WTC11 (cell line): ENCODE results near the gene NR3C2. TPM values are rescaled to one million over a fixed set of nuclear protein-coding genes. Genes with fewer than 3 reads are reported as not detected.
A peak's percentile ranks its signal among the peaks of the same experiment; 100 is the strongest.

Source experiments
- ATAC-seq: fragments of 200-7000 bp; cut with Tn5 transposase; 2 replicates; pipeline ENCODE4 v1.10.0; 2021; ENCODE audit warnings: mild to moderate bottlenecking, moderate library complexity
- CTCF ChIA-PET: fragments of 300-600 bp; sonication (Branson Sonifier 250); formaldehyde crosslinking; loops from one replicate; lab custom pipeline; 2021; ENCODE audit warnings: antibody characterized with exemption; lab: Charles Lee
- POLR2A ChIA-PET: fragments of 350-600 bp; sonication (Branson Sonifier 250); formaldehyde crosslinking; loops from one replicate; lab custom pipeline; 2021; ENCODE audit warnings: antibody characterized with exemption; lab: Charles Lee
- DNase-seq: peaks from one replicate; pipeline ENCODE4 v3.0.0; 2021; ENCODE audit warnings: low spot score
- H3K27ac Mint-ChIP-seq: 2 replicates; pipeline ENCODE4 v1.8.0; 2021; ENCODE audit warnings: mixed read lengths
- H3K27me3 Mint-ChIP-seq: 2 replicates; pipeline ENCODE4 v1.8.0; 2021; ENCODE audit warnings: low read depth, mild to moderate bottlenecking, moderate library complexity, mixed read lengths
- H3K36me3 Mint-ChIP-seq: 2 replicates; pipeline ENCODE4 v1.8.0; 2021; ENCODE audit warnings: mixed read lengths
- H3K4me1 Mint-ChIP-seq: 2 replicates; pipeline ENCODE4 v1.8.0; 2022; ENCODE audit warnings: mixed read lengths
- H3K4me3 Mint-ChIP-seq: 2 replicates; pipeline ENCODE4 v1.8.0; 2021; ENCODE audit warnings: mild to moderate bottlenecking, moderate library complexity, mixed read lengths
- H3K9me3 Mint-ChIP-seq: 2 replicates; pipeline ENCODE4 v1.8.0; 2021; ENCODE audit warnings: mixed read lengths
- ATF1 ChIP-seq: sonication (generic); formaldehyde crosslinking; IDR thresholded peaks from 2 replicates; pipeline ENCODE4 v1.8.1; 2023; ENCODE audit warnings: mild to moderate bottlenecking, moderate library complexity, missing genetic modification reagents
- CDX4 ChIP-seq: fragments of 250-450 bp; sonication (Bioruptor Pico); IDR thresholded peaks from 2 replicates; pipeline ENCODE4 v1.9.0; 2021; ENCODE audit warnings: moderate library complexity, mild to moderate bottlenecking, inconsistent platforms, borderline replicate concordance
- FOXJ3 ChIP-seq: sonication (generic); formaldehyde crosslinking; IDR thresholded peaks from 2 replicates; pipeline ENCODE4 v1.9.0; 2021; ENCODE audit warnings: missing genetic modification reagents, mild to moderate bottlenecking, borderline replicate concordance
- JAZF1 ChIP-seq: fragments of 250-450 bp; sonication (Bioruptor Pico); IDR thresholded peaks from 2 replicates; pipeline ENCODE4 v1.9.0; 2021; ENCODE audit warnings: moderate library complexity, mild to moderate bottlenecking, inconsistent platforms
- KAT7 ChIP-seq: sonication (generic); formaldehyde crosslinking; IDR thresholded peaks from 2 replicates; pipeline ENCODE4 v1.8.1; 2023; ENCODE audit warnings: missing genetic modification reagents, mild to moderate bottlenecking, borderline replicate concordance
- MXD4 ChIP-seq: fragments of 250-450 bp; sonication (Bioruptor Pico); IDR thresholded peaks from 2 replicates; pipeline ENCODE4 v1.8.0; 2021; ENCODE audit warnings: mild to moderate bottlenecking, moderate library complexity, borderline replicate concordance
- MYBL2 ChIP-seq: sonication (generic); formaldehyde crosslinking; IDR thresholded peaks from 2 replicates; pipeline ENCODE4 v1.8.1; 2023; ENCODE audit warnings: mild to moderate bottlenecking, moderate library complexity, missing genetic modification reagents
- NR2C2 ChIP-seq: sonication (generic); formaldehyde crosslinking; IDR thresholded peaks from 2 replicates; pipeline ENCODE4 v1.8.0; 2022; ENCODE audit warnings: mild to moderate bottlenecking, missing genetic modification reagents
- NR3C1 ChIP-seq: sonication (generic); formaldehyde crosslinking; conservative IDR thresholded peaks from 2 replicates; pipeline ENCODE4 v1.8.1; 2023; ENCODE audit warnings: low read depth, mild to moderate bottlenecking, missing genetic modification reagents
- SMAD3 ChIP-seq: sonication (generic); formaldehyde crosslinking; IDR thresholded peaks from 2 replicates; pipeline ENCODE4 v1.8.0; 2022; ENCODE audit warnings: missing genetic modification reagents, mild to moderate bottlenecking, borderline replicate concordance
- SOX15 ChIP-seq: fragments of 250-450 bp; sonication (Bioruptor Pico); IDR thresholded peaks from 2 replicates; pipeline ENCODE4 v1.9.0; 2021; ENCODE audit warnings: mild to moderate bottlenecking
- TP53 ChIP-seq: sonication (generic); formaldehyde crosslinking; IDR thresholded peaks from 2 replicates; pipeline ENCODE4 v1.8.1; 2023; ENCODE audit warnings: mild to moderate bottlenecking, missing genetic modification reagents
- ZBTB21 ChIP-seq: sonication (generic); formaldehyde crosslinking; IDR thresholded peaks from 2 replicates; pipeline ENCODE4 v1.8.1; 2023; ENCODE audit warnings: mild to moderate bottlenecking, missing genetic modification reagents, borderline replicate concordance
- ZNF138 ChIP-seq: sonication (generic); formaldehyde crosslinking; conservative IDR thresholded peaks from 2 replicates; pipeline ENCODE4 v1.8.1; 2022; ENCODE audit warnings: mild to moderate bottlenecking, moderate library complexity, missing genetic modification reagents
- total RNA-seq: library from RNA; stranded (reverse); gene quantifications from 3 replicates; pipeline ENCODE4 v1.2.3, GENCODE V29; 2021
- TF ChIP-seq, protein P1 (sequence below): sonication (generic); formaldehyde crosslinking; IDR thresholded peaks from 2 replicates; pipeline ENCODE4 v1.8.1; 2023; ENCODE audit warnings: mild to moderate bottlenecking, missing genetic modification reagents, moderate library complexity
- TF ChIP-seq, protein P2 (sequence below): fragments of 200-600 bp; IDR thresholded peaks from 2 replicates; pipeline ENCODE4 v1.8.0; 2022; ENCODE audit warnings: antibody characterized with exemption
- TF ChIP-seq, protein P3 (sequence below): fragments of 250-450 bp; sonication (Bioruptor Pico); conservative IDR thresholded peaks from 2 replicates; pipeline ENCODE4 v1.9.0; 2021; ENCODE audit warnings: mild to moderate bottlenecking
- TF ChIP-seq, protein P4 (sequence below): sonication (generic); formaldehyde crosslinking; IDR thresholded peaks from 2 replicates; pipeline ENCODE4 v1.8.0; 2022; ENCODE audit warnings: mild to moderate bottlenecking, missing genetic modification reagents

The NR3C2 gene
- total RNA-seq, 1 experiment from 2014 or later = 2.8 TPM

GRCh38 chr4:148057984-148058859 is 384.0 kb downstream of the NR3C2 start:
- POLR2A ChIA-PET = no interaction called here
- Mint-ChIP-seq H3K27me3 (no peaks in the 10 kb centered on the region), H3K4me3 (no peak overlapping the region), H3K4me1 (peaks cover 45% of the 10 kb centered on the region), H3K27ac (peak overlapping the region; percentile 63), H3K9me3 (no peaks in the 10 kb centered on the region), H3K36me3 (no peaks in the 10 kb centered on the region)
- ATAC-seq = no peak
- no peak for DNase-seq
- no peak for TF ChIP-seq FOXJ3 (CRISPR knock-in tag)
- TF ChIP-seq SOX15 (CRISPR knock-in tag) = no peak
- TF ChIP-seq TP53 = no peak
- no peak for TF ChIP-seq ZBTB21 (CRISPR knock-in tag)
- TF ChIP-seq, protein P1, sequence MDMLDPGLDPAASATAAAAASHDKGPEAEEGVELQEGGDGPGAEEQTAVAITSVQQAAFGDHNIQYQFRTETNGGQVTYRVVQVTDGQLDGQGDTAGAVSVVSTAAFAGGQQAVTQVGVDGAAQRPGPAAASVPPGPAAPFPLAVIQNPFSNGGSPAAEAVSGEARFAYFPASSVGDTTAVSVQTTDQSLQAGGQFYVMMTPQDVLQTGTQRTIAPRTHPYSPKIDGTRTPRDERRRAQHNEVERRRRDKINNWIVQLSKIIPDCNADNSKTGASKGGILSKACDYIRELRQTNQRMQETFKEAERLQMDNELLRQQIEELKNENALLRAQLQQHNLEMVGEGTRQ (CRISPR knock-in tag) = no peak
- TF ChIP-seq, protein P2, sequence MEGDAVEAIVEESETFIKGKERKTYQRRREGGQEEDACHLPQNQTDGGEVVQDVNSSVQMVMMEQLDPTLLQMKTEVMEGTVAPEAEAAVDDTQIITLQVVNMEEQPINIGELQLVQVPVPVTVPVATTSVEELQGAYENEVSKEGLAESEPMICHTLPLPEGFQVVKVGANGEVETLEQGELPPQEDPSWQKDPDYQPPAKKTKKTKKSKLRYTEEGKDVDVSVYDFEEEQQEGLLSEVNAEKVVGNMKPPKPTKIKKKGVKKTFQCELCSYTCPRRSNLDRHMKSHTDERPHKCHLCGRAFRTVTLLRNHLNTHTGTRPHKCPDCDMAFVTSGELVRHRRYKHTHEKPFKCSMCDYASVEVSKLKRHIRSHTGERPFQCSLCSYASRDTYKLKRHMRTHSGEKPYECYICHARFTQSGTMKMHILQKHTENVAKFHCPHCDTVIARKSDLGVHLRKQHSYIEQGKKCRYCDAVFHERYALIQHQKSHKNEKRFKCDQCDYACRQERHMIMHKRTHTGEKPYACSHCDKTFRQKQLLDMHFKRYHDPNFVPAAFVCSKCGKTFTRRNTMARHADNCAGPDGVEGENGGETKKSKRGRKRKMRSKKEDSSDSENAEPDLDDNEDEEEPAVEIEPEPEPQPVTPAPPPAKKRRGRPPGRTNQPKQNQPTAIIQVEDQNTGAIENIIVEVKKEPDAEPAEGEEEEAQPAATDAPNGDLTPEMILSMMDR = no peak
- no peak for TF ChIP-seq CDX4 (CRISPR knock-in tag)
- no peak for TF ChIP-seq MXD4 (CRISPR knock-in tag)
- no peak for TF ChIP-seq MYBL2 (CRISPR knock-in tag)
- TF ChIP-seq SMAD3 (CRISPR knock-in tag) = no peak
- TF ChIP-seq KAT7 (CRISPR knock-in tag) = no peak
- TF ChIP-seq NR2C2 = no peak
- TF ChIP-seq, protein P3, sequence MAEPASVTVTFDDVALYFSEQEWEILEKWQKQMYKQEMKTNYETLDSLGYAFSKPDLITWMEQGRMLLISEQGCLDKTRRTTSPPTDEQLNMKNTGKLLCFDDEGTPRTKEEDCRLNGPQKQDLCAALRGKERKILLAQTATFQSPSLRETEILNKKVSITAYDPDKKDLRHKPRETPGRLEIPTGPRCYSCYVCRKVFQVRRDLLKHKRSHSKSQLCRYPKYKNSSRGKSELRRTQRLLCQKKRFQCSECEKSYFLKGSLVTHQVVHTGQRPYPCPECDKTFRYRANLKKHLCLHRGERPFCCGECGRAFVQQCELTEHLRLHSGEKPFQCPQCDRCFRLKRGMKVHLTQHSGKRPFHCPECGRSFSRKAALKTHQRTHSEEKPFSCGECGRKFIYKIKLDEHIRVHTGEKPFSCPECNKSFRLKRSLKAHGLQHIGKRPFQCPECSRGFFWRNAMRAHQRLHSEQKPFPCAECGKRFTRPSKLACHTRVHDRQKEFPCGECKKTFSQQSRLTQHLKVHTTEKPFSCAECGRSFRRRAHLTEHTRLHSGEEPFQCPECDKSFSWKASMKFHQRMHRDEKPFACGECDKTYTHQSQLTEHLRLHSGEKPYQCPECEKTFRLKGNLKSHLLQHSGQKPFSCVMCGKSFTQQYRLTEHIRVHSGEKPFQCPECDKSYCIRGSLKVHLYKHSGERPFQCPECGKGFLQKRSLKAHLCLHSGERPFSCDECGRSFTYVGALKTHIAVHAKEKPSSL (CRISPR knock-in tag) = no peak
- no peak for TF ChIP-seq ZNF138
- TF ChIP-seq NR3C1 = no peak
- CTCF ChIA-PET = no interaction called here

- no peak for ATAC-seq
- no peak overlapping the region for H3K27ac Mint-ChIP-seq
- no peak for DNase-seq
- H3K4me1 Mint-ChIP-seq = peaks cover 45% of the 10 kb centered on the region
- no peak overlapping the region for H3K4me3 Mint-ChIP-seq
- H3K36me3 Mint-ChIP-seq = no peaks in the 10 kb centered on the region
- TF ChIP-seq, protein P4, sequence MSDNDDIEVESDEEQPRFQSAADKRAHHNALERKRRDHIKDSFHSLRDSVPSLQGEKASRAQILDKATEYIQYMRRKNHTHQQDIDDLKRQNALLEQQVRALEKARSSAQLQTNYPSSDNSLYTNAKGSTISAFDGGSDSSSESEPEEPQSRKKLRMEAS (CRISPR knock-in tag) = no peak
- no peak for TF ChIP-seq ATF1 (CRISPR knock-in tag)
- no peak for TF ChIP-seq JAZF1 (CRISPR knock-in tag)
- no peaks in the 10 kb centered on the region for H3K9me3 Mint-ChIP-seq
- CTCF ChIA-PET = interaction anchor here (1.0 to 1.2 kb wide), 3 partner anchors 9 to 19 kb away, joined by 3 to 5 read pairs (median 4); no protein-coding TSS in a partner anchor
- no peaks in the 10 kb centered on the region for H3K27me3 Mint-ChIP-seq
- POLR2A ChIA-PET = no interaction called here
These were observed 384.7 kb downstream of the NR3C2 start for GRCh38 chr4:148057516-148057915.
